NCI-H1436 (cell line): ENCODE data around the gene STX5.
"Not testable (repeated sequence)": the region's sequence is repeated elsewhere in the genome, so short reads cannot be mapped to it uniquely, and the experiment has no call there.

Experiments
- DNase-seq: peaks from one replicate; lab custom pipeline; 2025; lab: John Stamatoyannopoulos, UW

STX5 gene, protein sequence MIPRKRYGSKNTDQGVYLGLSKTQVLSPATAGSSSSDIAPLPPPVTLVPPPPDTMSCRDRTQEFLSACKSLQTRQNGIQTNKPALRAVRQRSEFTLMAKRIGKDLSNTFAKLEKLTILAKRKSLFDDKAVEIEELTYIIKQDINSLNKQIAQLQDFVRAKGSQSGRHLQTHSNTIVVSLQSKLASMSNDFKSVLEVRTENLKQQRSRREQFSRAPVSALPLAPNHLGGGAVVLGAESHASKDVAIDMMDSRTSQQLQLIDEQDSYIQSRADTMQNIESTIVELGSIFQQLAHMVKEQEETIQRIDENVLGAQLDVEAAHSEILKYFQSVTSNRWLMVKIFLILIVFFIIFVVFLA

DNA sequence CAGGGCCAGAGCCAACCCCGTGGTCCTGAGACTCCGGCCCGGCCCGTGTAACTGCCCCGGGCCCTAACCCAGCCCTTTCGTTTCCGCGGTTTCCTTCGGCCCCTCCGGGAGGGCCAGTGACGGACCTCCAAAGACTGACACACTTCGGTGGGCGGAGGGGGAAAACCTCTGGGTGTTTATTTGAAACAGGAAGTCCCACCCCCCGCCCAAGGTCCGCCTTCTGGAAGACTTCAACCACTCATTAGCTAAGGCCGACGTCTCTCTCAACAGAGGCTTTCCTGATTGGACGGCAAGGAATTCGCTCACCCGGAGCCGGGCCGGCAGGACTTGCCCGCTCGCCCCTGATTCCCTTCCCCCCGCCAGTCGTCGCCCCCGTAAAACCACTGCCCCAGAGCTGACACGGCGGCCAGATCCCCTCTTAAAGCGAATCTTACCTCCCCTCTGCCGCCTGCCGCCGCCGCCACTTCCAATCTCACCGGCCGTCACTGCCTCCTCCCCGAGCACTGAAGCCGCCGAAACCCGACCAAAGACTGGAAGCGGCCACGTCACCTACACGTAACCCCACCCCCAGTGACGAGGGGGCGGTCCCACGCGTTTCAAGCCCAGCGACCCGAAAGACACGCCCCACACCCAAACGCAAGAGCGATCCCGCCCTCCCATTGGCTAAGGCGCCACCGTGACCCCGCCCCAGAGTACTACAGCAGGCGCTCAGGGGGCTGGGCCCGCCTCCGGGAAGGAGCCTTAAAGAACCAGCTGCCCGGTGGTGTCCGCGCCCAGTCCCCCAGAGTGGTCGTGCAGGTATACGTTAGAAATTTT, at the start of gene STX5:
TSS of gene STX5 (minus strand) at position 532 of the 816 bp plus-strand sequence. CDS start 808 bp downstream, outside the sequence.
- DNase-seq = peak; percentile 98

DNA sequence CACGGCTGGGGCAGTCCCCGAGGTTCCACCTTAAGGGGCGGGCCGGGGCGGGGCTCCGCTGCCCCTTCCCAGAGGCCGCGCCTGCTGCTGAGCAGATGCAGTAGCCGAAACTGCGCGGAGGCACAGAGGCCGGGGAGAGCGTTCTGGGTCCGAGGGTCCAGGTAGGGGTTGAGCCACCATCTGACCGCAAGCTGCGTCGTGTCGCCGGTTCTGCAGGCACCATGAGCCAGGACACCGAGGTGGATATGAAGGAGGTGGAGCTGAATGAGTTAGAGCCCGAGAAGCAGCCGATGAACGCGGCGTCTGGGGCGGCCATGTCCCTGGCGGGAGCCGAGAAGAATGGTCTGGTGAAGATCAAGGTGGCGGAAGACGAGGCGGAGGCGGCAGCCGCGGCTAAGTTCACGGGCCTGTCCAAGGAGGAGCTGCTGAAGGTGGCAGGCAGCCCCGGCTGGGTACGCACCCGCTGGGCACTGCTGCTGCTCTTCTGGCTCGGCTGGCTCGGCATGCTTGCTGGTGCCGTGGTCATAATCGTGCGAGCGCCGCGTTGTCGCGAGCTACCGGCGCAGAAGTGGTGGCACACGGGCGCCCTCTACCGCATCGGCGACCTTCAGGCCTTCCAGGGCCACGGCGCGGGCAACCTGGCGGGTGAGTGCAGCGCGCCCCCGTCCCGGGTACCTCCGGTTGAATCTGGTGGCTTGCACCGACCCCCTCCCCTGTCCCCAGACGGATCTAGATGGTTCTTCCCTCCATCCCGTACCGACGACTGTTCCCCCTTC, 49.1 kb upstream of the STX5 start, which contains the start of gene SLC3A2:
TSS of gene SLC3A2 (plus strand) at position 94 of the 776 bp plus-strand sequence. CDS start at position 222, 128 bp downstream.
- DNase-seq = peak; percentile 91

DNA sequence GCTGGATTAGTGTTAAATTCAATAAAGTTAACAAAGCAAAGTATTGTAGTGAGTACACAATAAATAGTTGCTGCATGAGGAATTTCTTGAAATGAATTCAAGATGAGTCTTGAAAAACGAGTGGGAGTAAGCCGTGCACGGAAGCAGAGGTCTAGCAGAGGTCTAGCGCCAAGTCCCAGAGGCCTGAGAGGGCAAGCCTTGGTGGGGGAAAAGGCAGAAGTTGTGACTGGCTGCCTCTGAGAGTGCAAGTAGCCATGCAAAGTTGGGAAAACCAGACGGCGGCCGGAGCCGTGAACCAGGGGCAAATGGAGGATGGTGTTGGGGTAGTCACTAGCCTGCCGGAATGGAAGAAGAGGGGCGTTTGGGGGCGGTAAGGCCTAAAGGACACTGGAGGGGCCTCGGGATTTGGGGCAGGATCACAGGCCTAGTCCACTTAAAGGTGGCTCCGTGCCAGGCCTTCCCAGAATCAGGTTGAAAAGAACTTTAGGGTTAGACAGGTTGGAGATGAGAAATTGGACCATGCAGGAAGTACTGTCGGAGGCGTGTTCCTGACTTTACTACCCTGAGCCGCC, 48.5 kb upstream of the STX5 start:
- DNase-seq = no peak

DNA sequence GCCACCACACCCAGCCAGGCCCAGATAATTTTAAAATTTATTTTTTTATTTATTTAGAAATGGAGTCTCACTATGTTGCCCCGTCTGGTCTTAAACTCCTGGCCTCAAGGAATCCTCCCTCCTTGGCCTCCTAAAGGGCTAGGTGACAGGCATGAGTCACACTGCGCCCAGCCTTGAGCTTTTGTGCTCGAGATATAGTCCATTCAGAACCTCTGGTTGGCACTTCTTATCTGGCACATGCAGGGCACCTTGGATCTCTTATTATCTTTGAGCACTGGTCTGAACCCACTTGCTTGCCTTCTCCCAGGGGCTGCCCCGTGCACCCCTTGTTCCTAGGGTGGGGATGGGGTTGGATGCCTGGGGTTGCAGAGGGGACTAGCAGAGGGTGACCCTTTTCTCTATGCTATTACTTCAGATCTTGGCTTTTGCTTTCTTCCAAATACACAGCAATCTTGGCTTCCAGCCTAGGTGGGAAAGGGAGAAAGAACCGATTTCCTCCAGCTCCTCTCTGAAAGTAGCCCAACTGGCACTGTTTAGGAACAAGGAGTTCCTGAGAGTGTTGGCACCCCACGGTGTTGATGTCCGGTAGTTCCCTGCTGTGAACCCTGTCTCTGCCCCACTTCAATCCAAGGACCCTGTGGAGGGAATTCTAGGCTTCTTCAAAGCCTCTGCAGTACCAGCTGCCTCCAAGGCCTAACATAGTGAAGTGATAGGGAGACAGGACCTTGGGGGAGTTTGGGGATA, 47.6 kb upstream of the STX5 start:
- DNase-seq = no peak

DNA sequence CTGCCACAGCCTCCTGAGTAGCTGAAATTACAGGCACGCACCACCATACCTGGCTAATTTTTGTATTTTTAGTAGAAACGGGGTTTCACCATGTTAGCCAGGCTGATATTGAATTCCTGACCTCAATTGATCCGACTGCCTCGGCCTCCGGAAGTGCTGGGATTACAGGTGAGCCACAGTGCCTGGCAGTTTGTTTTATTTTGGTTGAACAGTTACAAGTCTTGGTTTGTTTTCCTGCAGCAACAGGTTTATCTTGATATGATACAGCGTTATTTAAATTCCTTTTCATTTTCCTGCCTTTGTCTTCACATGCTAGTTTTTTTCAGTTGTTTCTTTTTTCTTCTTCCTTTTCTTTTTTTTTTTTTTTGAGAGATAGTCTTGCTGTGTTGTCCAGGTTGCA, 44.9 kb upstream of the STX5 start:
- DNase-seq = no peak

DNA sequence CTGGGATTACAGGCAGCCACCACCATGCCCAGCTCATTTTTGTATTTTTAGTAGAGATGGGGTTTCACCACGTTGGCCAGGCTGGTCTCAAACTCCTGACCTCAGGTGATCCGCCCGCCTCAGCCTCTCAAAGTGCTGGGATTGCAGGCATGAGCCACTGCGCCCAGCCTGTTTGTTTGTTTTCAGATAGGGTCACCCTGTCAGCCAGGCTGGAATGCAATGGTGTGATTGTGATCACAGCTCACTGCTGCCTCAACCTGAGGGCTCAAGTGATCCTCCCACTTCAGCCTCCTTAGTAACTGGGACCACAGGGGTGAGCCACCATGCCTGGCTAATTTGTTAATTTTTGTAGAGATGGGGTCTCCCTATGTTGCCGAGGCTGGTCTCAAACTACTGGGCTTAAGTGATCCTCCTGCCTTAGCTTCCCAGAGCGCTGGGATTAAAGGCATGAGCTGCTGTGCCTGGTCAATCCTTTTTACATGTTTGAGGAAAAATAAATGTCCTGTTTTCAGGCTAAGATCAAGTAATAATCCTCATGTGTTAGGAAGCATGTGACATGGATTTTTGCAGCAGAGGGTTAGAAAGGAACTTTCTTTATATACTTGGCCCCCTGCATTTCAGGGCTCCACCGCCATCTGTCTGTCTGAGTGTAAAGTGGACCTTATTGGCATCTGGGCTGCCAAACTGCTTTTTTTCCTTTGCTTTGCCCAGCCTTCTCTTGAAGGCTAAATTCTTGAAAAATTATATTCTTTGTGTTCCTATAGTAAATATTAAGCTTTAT, 44.0 kb upstream of the STX5 start:
- DNase-seq = no peak

DNA sequence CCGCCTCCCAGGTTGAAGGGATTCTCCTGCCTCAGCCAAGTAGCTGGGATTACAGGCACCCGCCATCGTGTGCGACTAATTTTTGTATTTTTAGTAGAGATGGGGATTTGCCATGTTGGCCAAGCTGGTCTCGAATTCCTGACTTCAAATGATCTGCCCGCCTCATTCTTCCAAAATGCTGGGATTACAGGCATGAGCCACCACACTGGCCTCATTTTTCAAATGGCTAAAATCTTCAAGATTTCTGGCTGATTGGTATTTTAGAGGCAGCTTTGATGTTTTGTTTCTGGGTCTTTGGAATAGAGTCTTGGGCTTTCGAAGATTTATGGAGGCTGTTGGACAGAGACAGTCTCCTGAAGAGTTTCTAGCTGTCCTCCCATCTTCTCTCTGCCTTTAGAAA, 43.0 kb upstream of the STX5 start:
- DNase-seq = no peak

DNA sequence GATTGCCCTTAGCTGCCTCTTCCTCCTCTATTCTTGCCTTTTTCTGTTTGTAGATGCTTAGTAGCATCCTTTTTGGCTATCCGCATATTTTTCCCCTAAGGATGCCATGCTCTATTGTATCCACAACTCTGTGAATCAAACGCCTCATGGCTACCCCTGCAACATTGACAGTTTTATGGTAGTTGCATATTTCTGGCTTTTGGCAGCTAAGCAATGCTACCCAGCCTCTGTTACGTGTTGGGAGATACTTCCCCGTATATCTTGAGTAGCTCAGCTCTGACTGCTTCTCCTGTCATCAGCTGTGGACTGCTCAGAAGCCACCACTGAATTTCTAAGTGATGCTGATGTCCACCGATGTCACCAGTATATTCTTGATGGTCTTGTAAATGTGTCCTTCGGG, 33.8 kb upstream of the STX5 start:
- DNase-seq = no peak

DNA sequence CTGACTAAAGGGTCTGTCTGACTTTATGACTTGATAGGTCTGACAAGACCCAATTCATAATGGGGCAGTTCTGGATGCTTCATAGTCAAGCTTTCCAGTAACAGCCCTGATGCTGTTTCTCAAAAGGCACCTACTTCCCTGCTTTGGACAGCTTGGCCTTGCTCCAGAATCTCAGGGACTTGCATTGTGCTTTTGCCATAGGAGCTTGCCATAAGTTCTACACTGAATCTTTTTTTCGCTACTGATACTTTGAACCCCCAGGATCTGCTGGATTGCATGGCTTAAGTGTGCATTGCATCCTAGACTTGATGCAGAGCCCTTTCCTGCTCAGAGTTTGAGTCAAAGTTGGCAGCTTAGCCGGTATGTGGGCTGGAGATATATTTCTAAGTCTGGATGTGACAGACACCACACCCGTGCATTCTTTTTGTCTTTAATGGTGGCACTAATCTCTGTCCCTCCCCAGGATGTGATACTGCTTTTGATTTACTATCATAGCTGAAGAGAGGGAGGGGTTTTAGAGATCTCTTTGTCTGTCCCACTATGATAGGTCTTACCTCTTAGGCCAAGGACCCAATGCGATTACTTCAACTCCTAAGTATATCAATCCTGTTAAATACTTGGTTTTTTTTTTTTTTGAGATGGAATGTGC, 32.0 kb upstream of the STX5 start:
- DNase-seq = no peak

DNA sequence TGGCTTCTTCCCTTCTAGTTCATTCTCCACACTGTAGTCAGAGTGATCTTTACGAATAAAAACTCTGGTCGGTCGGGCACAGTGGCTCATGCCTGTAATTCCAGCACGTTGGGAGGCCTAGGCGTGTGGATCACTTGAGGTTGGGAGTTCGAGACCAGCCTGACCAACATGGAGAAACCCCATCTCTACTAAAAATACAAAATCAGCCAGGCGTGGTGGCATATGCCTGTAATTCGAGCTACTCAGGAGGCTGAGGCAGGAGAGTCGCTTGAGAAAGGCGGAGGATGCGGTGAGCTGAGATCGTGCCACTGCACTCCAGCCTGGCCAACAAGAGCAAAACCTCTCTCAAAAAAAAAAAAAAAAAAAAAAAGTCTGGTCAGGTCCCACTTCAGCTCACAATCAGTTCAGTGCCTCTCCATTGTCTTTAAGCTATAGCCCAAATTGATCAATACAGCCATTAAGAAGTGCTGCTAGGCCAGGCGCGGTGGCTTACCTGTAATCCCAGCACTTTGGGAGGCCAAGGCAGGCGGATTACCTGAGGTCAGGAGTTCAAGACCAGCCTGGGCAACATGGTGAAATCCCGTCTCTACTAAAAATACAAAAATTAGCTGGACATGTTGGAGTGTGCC, 29.8 kb upstream of the STX5 start:
- not testable (repeated sequence) for DNase-seq

DNA sequence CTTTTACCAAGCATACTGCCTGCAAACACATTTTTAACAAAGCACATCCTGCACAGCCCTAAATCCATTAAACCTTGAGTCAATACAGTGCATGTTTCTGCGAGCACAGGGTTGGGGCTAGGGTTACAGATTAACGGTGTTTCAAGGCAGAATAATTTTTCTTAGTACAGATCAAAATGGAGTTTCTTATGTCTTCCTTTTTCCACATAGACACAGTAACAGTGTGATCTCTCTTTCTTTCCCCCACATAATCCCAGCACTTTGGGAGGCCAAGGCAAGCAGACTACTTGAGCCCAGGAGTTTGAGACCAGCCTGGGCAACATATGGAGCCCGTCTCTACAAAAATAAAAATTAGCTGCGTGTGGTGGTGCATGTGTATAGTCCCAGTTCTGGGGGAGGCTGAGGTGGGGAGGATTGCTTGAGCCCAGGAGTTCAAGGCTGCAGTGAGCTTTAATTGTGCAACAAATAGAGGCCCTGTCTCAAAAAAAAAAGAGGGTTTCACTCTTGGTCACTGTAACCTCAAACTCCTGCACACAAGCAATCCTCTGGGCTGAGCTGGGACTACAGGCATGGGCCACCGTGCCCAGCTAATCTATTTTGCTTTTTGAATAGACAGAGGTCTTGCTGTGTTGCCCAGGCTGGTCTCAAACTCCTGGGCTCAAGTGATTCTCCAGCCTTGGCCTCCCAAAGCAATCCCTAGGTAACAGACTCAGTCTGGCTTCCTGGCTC, 29.1 kb upstream of the STX5 start:
- DNase-seq = no peak

DNA sequence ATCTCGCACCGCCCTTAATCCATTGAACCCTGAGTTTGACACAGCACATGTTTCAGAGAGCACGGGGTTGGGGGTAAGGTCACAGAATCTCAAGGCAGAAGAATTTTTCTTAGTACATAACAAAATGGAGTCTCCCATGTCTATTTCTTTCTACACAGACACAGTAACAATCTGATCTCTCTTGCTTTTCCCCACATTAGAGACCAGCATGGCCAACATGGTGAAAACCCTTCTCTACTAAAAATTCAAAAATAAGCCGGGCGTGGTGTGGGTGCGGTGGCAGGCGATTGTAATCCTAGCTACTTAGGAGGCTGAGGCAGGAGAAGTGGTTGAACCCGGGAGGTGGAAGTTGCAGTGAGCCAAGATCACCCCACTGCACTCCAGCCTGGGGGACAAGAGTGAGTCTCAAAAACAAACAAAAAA, 27.4 kb upstream of the STX5 start:
- DNase-seq = not testable (repeated sequence)

DNA sequence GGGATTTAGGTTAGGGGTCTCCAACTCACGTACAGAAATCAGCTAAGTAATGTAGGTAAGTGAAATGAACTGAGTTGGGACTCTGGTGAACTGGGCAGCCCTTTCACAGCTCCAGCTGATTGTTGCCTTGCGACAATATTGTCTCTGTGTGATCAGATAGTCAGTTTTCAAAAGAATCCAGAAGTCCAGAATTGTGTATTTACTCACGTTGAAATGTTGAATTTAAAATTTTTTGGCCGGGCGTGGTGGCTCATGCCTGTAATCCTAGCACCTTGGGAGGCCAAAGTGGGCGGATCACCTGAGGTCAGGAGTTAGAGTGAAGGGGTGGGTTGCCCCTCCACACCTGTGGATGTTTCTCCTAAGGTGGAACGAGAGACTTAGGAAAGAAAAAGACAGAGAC, 26.4 kb upstream of the STX5 start:
- DNase-seq = no peak

DNA sequence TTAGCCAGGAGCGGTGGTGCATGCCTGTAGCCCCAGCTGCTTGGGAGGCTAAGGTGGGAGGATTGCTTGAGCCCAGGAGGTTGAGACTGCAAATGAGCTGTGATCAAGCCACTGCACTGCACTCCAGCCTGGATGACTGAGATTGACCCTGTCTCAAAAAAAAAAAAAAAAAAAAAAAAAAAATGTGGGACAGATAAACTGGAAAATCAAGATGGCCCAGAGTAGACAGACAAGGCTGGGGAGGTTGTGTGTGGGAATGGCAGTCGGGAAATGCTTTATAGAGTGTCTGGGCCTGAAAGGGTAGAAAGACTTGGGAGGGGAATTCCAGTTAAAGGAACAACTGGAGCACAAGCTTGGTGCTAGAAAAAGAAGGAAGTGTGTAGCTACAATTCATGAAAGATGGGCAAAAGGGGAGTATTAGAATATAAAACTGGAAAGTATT, 25.7 kb upstream of the STX5 start:
- DNase-seq = no peak

DNA sequence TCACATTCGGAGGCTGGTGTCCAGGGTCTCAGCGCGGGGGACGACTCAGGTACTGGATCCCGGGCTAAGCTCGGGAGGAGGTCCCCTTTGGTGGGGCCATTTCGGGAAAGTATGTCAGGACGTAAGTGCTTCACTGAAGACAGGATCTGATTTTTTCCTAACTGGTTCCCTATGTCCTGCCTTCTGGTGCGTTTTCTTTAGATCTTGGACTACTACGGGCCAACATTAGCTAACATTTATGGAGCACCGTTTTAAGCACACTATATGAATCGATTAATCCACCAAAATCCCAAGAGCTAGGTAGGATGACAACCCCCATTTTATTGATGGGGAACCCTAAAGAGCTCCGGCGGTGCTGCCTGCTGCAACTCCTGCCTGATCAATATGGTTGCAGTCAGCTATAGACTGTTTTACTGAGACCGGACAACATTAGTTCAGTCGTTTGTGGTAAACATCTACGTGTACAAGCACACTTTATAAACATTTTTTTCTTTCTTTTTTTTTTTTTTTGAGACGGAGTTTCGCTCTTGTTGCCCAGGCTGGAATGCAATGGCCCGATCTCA, 24.6 kb upstream of the STX5 start:
- DNase-seq = no peak

DNA sequence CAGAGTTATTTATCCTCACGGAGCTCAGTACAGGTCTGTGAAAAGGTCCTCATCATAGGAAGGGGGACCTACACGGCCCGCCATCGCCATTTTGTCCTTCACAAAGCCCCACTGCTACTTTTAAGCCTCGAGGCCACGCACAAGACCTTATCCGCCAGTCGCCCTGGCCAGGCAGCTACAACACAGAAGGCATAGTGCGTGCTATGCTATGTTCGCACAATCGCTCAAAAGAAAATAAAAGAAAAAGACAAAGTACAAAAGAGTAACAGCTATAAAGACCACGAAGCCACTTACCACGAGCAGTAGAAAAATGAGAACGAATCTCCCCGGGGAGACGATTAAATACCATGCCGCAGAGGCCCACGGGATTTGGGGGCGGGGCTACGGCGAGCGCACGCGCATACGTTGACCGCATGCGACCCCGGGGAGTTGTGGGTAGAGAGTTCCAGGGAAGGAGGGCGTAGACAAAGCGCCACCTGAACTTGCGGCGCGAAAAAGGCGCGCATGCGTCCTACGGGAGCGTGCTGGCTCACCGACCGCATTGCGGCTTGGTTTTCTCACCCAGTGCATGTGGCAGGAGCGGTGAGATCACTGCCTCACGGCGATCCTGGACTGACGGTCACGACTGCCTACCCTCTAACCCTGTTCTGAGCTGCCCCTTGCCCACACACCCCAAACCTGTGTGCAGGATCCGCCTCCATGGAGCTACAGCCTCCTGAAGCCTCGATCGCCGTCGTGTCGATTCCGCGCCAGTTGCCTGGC, 23.9 kb upstream of the STX5 start:
- peak; percentile 98 for DNase-seq

DNA sequence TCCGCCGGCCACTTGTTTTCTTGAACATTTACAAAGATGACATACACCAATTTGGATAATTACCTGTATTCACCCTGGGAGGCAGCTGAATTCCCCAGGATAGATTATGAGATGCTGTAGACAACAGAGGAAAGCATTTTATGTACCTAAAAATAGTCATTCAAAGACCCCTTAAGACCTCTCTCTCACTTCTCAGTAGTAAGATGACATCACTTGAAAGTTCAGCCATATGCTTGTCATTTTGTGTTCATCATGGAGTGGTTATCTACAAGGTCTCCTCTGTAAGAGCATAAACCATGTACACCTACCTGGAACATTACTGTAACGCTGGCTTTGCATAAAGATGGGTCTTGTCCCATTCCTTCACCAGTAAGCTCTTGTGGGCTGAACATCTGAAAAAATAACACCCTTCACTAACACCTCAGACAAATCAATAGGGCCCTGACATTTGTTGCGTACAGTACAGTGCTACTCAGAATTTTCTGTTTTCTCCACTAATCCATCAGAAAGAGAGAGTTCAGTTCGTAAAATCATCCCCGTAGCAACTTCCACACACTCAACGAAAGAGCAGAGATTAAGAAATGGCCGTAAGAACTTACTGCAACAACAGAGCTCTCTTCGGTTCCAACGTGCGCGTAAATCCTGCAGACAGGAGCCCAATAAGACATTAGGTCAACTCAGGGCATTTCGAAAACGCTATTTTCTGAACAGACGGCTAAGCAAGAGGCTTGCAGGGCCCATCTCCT, 23.1 kb upstream of the STX5 start:
- DNase-seq = no peak
